HepG2 (cell line): ENCODE data around the gene MAGI1.

Experiments
- CHD2 ChIP-seq: IDR thresholded peaks from 2 replicates; pipeline ENCODE4 v1.6.1; 2011; ENCODE audit warnings: low read depth, low read length, improper control_type of control experiment
- POLR2AphosphoS5 ChIP-seq: IDR thresholded peaks from 2 replicates; pipeline ENCODE4 v1.6.1; 2012; ENCODE audit warnings: low read depth, low read length
- TCF7 ChIP-seq: sonication (generic); IDR thresholded peaks from 2 replicates; pipeline ENCODE4 v1.6.1; 2016; ENCODE audit warnings: antibody characterized with exemption, low read depth
- ZNF253 ChIP-seq: sonication (generic); formaldehyde crosslinking; IDR thresholded peaks from 2 replicates; pipeline ENCODE4 v1.8.0; 2022; ENCODE audit warnings: mild to moderate bottlenecking, missing genetic modification reagents, borderline replicate concordance
- ZNF569 ChIP-seq: sonication (generic); formaldehyde crosslinking; IDR thresholded peaks from 2 replicates; pipeline ENCODE4 v1.5.0; 2020; ENCODE audit warnings: mild to moderate bottlenecking, missing genetic modification reagents, moderate library complexity, borderline replicate concordance

DNA sequence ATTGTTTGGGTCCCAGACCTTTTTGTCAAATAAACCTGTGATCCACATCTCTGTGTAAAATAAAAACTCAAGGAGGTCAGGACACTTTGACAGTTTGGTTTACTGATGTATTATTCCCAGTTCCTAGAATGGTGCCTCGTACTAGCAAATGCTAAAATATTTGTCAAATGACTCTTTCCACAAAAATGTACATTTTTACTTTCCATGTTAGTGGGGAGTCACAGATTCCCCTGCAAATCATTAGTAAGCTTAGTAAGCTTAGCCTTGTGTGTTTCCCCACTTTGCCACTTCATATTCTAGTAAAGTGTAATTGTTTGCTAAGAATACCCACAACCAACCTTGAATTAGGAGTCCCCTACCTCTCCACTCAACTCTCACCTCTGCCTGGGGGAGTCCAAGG is 2.4 kb upstream of the MAGI1 start:
- TF ChIP-seq POLR2AphosphoS5 (no peak), ZNF253 (CRISPR knock-in tag) (no peak), CHD2 (no peak), TCF7 (no peak), ZNF569 (CRISPR knock-in tag) (no peak)
